ENCODE data around the gene PPARA. TPM values are rescaled to one million over a fixed set of nuclear protein-coding genes. Genes with fewer than 3 reads are reported as not detected.
"Not testable (repeated sequence)": the region's sequence is repeated elsewhere in the genome, so short reads cannot be mapped to it uniquely, and the experiment has no call there.

Gene PPARA
- total and polyA plus RNA-seq, 7 donors: 11.0 to 55.8 (median 37.3) TPM

- Histone ChIP-seq H3K4me1 (peaks cover 15% of the 10 kb centered on the region), H3K27ac (no peak overlapping the region), H3K9me3 (no peaks in the 10 kb centered on the region), H3K27me3 (ENCODE audit: insufficient read depth in 3 of 3, low read length in 2 of 3) (no peaks in the 10 kb centered on the region), H3K4me3 (no peak overlapping the region), H3K36me3 (ENCODE audit: insufficient read depth in 1 of 2, low read depth in 1 of 2) (no peaks in the 10 kb centered on the region)
- intact Hi-C loops (cut with DNase I): no loop called here
- TF ChIP-seq CTCF (IDR thresholded peaks at IDR 0.05): no peak
- DNase-seq: peak in 1 of 2 donors; percentile 33
- 73 to 82% (median 75%) methylated on average over 12 of the region's 12 CpGs for WGBS, 3 donors
- no peak for ATAC-seq
Observed at GRCh38 chr22:46259374-46259773, 109.0 kb downstream of the PPARA start.

GRCh38 chr22:46260038-46260437 is 109.7 kb downstream of the PPARA start:
- Histone ChIP-seq H3K27me3 (ENCODE audit: insufficient read depth in 3 of 3, low read length in 2 of 3) (no peaks in the 10 kb centered on the region), H3K27ac (no peak overlapping the region), H3K4me3 (no peak overlapping the region), H3K4me1 (peaks cover 15% of the 10 kb centered on the region), H3K9me3 (no peaks in the 10 kb centered on the region), H3K36me3 (ENCODE audit: insufficient read depth in 1 of 2, low read depth in 1 of 2) (no peaks in the 10 kb centered on the region)
- intact Hi-C loops (cut with DNase I): no loop called here
- DNase-seq (peak in 1 of 2 donors; percentile 12), ATAC-seq (no peak)
- TF ChIP-seq CTCF (IDR thresholded peaks at IDR 0.05): no peak
- WGBS, 3 donors: 83 to 90% (median 86%) methylated on average over 6 of the region's 6 CpGs

GRCh38 chr22:46262449-46263215 is 112.3 kb downstream of the PPARA start:
- Histone ChIP-seq H3K4me1 (peaks cover 10% of the 10 kb centered on the region), H3K36me3 (ENCODE audit: insufficient read depth in 1 of 2, low read depth in 1 of 2) (no peaks in the 10 kb centered on the region), H3K27me3 (ENCODE audit: insufficient read depth in 3 of 3, low read length in 2 of 3) (no peaks in the 10 kb centered on the region), H3K9me3 (no peaks in the 10 kb centered on the region), H3K4me3 (peak overlapping the region; percentile 49), H3K27ac (no peak overlapping the region)
- peak; percentile 30 to 77 (median 74) for ATAC-seq
- intact Hi-C loops (cut with DNase I): no loop called here
- 6 to 13% (median 8%) methylated on average over 55 to 109 of the region's 109 CpGs for WGBS, 3 donors
- peak; percentile 21 for TF ChIP-seq CTCF (IDR thresholded peaks at IDR 0.05)
- peak; percentile 77 to 85 for DNase-seq

GRCh38 chr22:46263216-46263590 is 112.9 kb downstream of the PPARA start, which contains the start of gene PKDREJ:
Gene PKDREJ, minus strand, starts transcription at chr22:46263343. Its CDS starts 21 bp downstream, at chr22:46263322.
- Histone ChIP-seq H3K36me3 (ENCODE audit: insufficient read depth in 1 of 2, low read depth in 1 of 2) (no peaks in the 10 kb centered on the region), H3K9me3 (no peaks in the 10 kb centered on the region), H3K27ac (no peak within 1 kb of the TSS), H3K4me3 (peak within 1 kb of the TSS; percentile 49), H3K27me3 (ENCODE audit: insufficient read depth in 3 of 3, low read length in 2 of 3) (no peaks in the 10 kb centered on the region), H3K4me1 (peaks cover 12% of the 10 kb centered on the region)
- ATAC-seq (no peak), DNase-seq (peak in 1 of 2 donors; percentile 50)
- WGBS, 3 donors: 46 to 74% (median 52%) methylated on average over 18 to 30 of the region's 30 CpGs
- intact Hi-C loops (cut with DNase I): no loop called here
- peak; percentile 6 for TF ChIP-seq CTCF (IDR thresholded peaks at IDR 0.05)

GRCh38 chr22:46264520-46264919 is 114.2 kb downstream of the PPARA start:
- 93 to 98% (median 98%) methylated on average over 5 to 6 of the region's 6 CpGs for WGBS, 3 donors
- H3K9me3 ChIP-seq; H3K36me3 ChIP-seq (ENCODE audit: insufficient read depth in 1 of 2, low read depth in 1 of 2); intact Hi-C loops (cut with DNase I); H3K27me3 ChIP-seq (ENCODE audit: insufficient read depth in 3 of 3, low read length in 2 of 3); H3K4me3 ChIP-seq; H3K27ac ChIP-seq; DNase-seq; ATAC-seq: not testable (repeated sequence)
- peaks cover 25% of the 10 kb centered on the region for H3K4me1 ChIP-seq

- H3K9me3 ChIP-seq; H3K27me3 ChIP-seq (ENCODE audit: insufficient read depth in 3 of 3, low read length in 2 of 3); H3K27ac ChIP-seq; H3K36me3 ChIP-seq (ENCODE audit: insufficient read depth in 1 of 2, low read depth in 1 of 2); H3K4me3 ChIP-seq; ATAC-seq; intact Hi-C loops (cut with DNase I): not testable (repeated sequence)
- 78 to 83% (median 81%) methylated on average over 4 of the region's 4 CpGs for WGBS, 3 donors
- peak in 1 of 2 donors; percentile 11 for DNase-seq
- peaks cover 29% of the 10 kb centered on the region for H3K4me1 ChIP-seq
Observed at GRCh38 chr22:46265627-46266026, 115.3 kb downstream of the PPARA start.

Data from psoas muscle (tissue), 8 donors.